NB4 (cell line): ENCODE measurements around the gene FXYD5.

Experiments
- MYC ChIP-seq: IDR thresholded peaks from 2 replicates; pipeline ENCODE4 v1.6.1; 2011; ENCODE audit warnings: low read depth, low read length
- POLR2A ChIP-seq: IDR thresholded peaks from 2 replicates; pipeline ENCODE4 v1.6.1; 2011; ENCODE audit warnings: mild to moderate bottlenecking; ENCODE audit not compliant: insufficient read length; ENCODE audit errors: extremely low read depth
- TF ChIP-seq, protein P1 (sequence below): IDR thresholded peaks from one replicate; pipeline ENCODE4 v1.5.1; 2012; ENCODE audit warnings: low read depth, low read length

DNA sequence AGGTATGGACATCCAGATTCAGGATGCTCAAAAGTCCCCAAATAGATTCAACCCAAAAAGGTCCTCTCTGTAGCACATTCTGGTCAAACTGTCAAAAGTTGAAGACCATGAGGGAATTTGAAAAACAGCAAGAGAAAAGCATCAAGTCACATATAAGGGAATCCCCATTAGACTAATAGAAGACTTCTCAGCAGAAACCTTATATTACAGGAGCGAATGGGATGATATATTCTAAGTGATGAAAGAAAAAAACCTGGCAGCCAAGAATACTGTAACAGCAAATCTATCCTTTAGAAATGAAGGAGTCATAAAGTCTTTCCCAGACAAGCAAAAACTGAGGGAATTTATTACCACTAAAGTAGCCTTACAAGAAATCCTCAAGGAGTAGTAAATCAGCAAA is 29.7 kb downstream of the FXYD5 start:
- TF ChIP-seq POLR2A, result no peak
- TF ChIP-seq MYC, result no peak
- TF ChIP-seq, protein P1, sequence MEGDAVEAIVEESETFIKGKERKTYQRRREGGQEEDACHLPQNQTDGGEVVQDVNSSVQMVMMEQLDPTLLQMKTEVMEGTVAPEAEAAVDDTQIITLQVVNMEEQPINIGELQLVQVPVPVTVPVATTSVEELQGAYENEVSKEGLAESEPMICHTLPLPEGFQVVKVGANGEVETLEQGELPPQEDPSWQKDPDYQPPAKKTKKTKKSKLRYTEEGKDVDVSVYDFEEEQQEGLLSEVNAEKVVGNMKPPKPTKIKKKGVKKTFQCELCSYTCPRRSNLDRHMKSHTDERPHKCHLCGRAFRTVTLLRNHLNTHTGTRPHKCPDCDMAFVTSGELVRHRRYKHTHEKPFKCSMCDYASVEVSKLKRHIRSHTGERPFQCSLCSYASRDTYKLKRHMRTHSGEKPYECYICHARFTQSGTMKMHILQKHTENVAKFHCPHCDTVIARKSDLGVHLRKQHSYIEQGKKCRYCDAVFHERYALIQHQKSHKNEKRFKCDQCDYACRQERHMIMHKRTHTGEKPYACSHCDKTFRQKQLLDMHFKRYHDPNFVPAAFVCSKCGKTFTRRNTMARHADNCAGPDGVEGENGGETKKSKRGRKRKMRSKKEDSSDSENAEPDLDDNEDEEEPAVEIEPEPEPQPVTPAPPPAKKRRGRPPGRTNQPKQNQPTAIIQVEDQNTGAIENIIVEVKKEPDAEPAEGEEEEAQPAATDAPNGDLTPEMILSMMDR, result no peak
